CD14-positive monocyte (primary cell): Measurements from ENCODE around the gene CYB5A. TPM values are rescaled to one million over a fixed set of nuclear protein-coding genes. Genes with fewer than 3 reads are reported as not detected.

Source experiments
- DNase-seq, 3 donors: peaks; one replicate each; pipeline ENCODE4 v3.0.0-alpha.2; 2011 to 2022
- H2AFZ ChIP-seq: 2 replicates; pipeline ENCODE4 v1.6.0; 2012; ENCODE audit warnings: mild to moderate bottlenecking, low read depth, low read length, inconsistent platforms; ENCODE audit not compliant: insufficient read depth, poor library complexity, severe bottlenecking
- H3K27ac ChIP-seq, 2 donors: 1 replicate in 1 of 2; 2 replicates in 1 of 2; pipeline ENCODE4 v1.5.1; 2012 to 2013; ENCODE audit warnings: low read length in 2 of 2, control low read depth in 1 of 2, inconsistent platforms in 1 of 2, low read depth in 1 of 2, mild to moderate bottlenecking in 1 of 2
- H3K27me3 ChIP-seq, 2 donors: one replicate each; pipeline versions ENCODE4 v1.6.0 to v1.6.1; 2011 to 2013; ENCODE audit warnings: low read length in 2 of 2; ENCODE audit not compliant: control insufficient read depth in 2 of 2, insufficient read depth in 2 of 2
- H3K36me3 ChIP-seq, 2 donors: replicated peaks in 1 of 2; 1 replicate in 1 of 2; 2 replicates in 1 of 2; pipeline versions ENCODE4 v1.5.1 to v1.6.1; 2012 to 2013; ENCODE audit warnings: low read length in 2 of 2, control low read depth in 1 of 2, inconsistent platforms in 1 of 2, mild to moderate bottlenecking in 1 of 2; ENCODE audit not compliant: insufficient read depth in 2 of 2, control insufficient read depth in 1 of 2
- H3K4me1 ChIP-seq, 2 donors: 1 replicate in 1 of 2; 2 replicates in 1 of 2; pipeline versions ENCODE4 v1.5.1 to v1.6.1; 2012 to 2013; ENCODE audit warnings: low read length in 2 of 2, control low read depth in 1 of 2, inconsistent platforms in 1 of 2, mild to moderate bottlenecking in 1 of 2, moderate library complexity in 1 of 2; ENCODE audit not compliant: insufficient read depth in 2 of 2, control insufficient read depth in 1 of 2
- H3K4me2 ChIP-seq: replicated peaks from 2 replicates; pipeline ENCODE3; 2012; ENCODE audit warnings: low read length, moderate library complexity, mild to moderate bottlenecking; ENCODE audit not compliant: poor library complexity, severe bottlenecking; ENCODE audit errors: extremely low read depth
- H3K4me3 ChIP-seq, 3 experiments: fragments of 200-600 bp in 1 of 3; sonication (generic) in 1 of 3; replicated peaks in 1 of 3; 1 replicate in 2 of 3; 2 replicates in 1 of 3; pipeline ENCODE4 v1.5.1; 2011 to 2013; ENCODE audit warnings: low read length in 3 of 3, mild to moderate bottlenecking in 3 of 3, control low read depth in 2 of 3, low read depth in 2 of 3, inconsistent platforms in 1 of 3, moderate library complexity in 1 of 3
- H3K79me2 ChIP-seq: 2 replicates; pipeline ENCODE4 v1.6.0; 2012; ENCODE audit warnings: mild to moderate bottlenecking, control low read depth, inconsistent platforms, low read length, moderate library complexity; ENCODE audit not compliant: insufficient read depth
- H3K9ac ChIP-seq: 2 replicates; pipeline ENCODE4 v1.6.0; 2017; ENCODE audit warnings: low read length, mild to moderate bottlenecking; ENCODE audit not compliant: insufficient read depth, poor library complexity, severe bottlenecking
- H3K9me3 ChIP-seq, 2 donors: replicated peaks in 1 of 2; 1 replicate in 1 of 2; 2 replicates in 1 of 2; pipeline versions ENCODE4 v1.5.1 to v1.6.1; 2012 to 2013; ENCODE audit warnings: low read length in 2 of 2, control low read depth in 1 of 2; ENCODE audit not compliant: control insufficient read depth in 1 of 2, insufficient read depth in 1 of 2
- H4K20me1 ChIP-seq: 2 replicates; pipeline ENCODE4 v1.6.0; 2012; ENCODE audit warnings: mild to moderate bottlenecking, low read length, control low read depth, moderate library complexity; ENCODE audit not compliant: insufficient read depth
- H3K27ac Mint-ChIP-seq, 7 donors: one replicate each; pipeline ENCODE4 v1.8.0; 2020; ENCODE audit warnings: mild to moderate bottlenecking in 7 of 7, mixed read lengths in 7 of 7, moderate library complexity in 6 of 7, inconsistent platforms in 2 of 7
- H3K27me3 Mint-ChIP-seq, 3 donors: one replicate each; pipeline ENCODE4 v1.8.0; 2021 to 2022; ENCODE audit warnings: low read depth in 3 of 3, mild to moderate bottlenecking in 3 of 3, mixed read lengths in 3 of 3, moderate library complexity in 3 of 3, inconsistent platforms in 1 of 3
- H3K36me3 Mint-ChIP-seq, 2 donors: one replicate each; pipeline ENCODE4 v1.8.0; 2020; ENCODE audit warnings: mixed read lengths in 2 of 2, inconsistent platforms in 1 of 2, mild to moderate bottlenecking in 1 of 2
- H3K4me1 Mint-ChIP-seq: one replicate; pipeline ENCODE4 v1.8.0; 2020; ENCODE audit warnings: mild to moderate bottlenecking, mixed read lengths
- H3K4me3 Mint-ChIP-seq, 2 donors: one replicate each; pipeline ENCODE4 v1.8.0; 2020; ENCODE audit warnings: mild to moderate bottlenecking in 2 of 2, mixed read lengths in 2 of 2, moderate library complexity in 1 of 2
- H3K9me3 Mint-ChIP-seq, 7 donors: one replicate each; pipeline ENCODE4 v1.8.0; 2020 to 2022; ENCODE audit warnings: mixed read lengths in 7 of 7, mild to moderate bottlenecking in 6 of 7, moderate library complexity in 6 of 7, inconsistent platforms in 2 of 7
- WGBS: methylation state at CpG from one replicate; pipeline ENCODE4 v1.1.5; 2013; ENCODE audit warnings: missing lambda C conversion rate; ENCODE audit not compliant: insufficient coverage; 5-methylcytosine and 5-hydroxymethylcytosine counted together
- intact Hi-C, 2 donors: fragments of 100-400 bp; cut with micrococcal nuclease; formaldehyde crosslinking; loops; one replicate each; pipeline versions ENCODE4 v1.15.0 to v1.15.1; 2023
- polyA plus RNA-seq, 3 donors: library from polyadenylated mRNA; depleted of rRNA in 1 of 3; unstranded in 2 of 3; stranded (reverse) in 1 of 3; fragments of 300-500 nt in 2 of 3; fragments of >200 nt in 1 of 3; fragmentation: Illumina TruSeq in 2 of 3; gene quantifications; 1 replicate in 2 of 3; 2 replicates in 1 of 3; pipeline ENCODE4 v1.2.3, GENCODE V29; 2012 to 2021
- TF ChIP-seq, protein P1 (sequence below): fragments of 200-600 bp; IDR thresholded peaks from one replicate; pipeline ENCODE4 v1.8.0; 2022; ENCODE audit warnings: antibody characterized with exemption, mild to moderate bottlenecking

CYB5A gene
- polyA plus RNA-seq, 3 donors: 19.0 to 27.6 (median 22.4) TPM

DNA sequence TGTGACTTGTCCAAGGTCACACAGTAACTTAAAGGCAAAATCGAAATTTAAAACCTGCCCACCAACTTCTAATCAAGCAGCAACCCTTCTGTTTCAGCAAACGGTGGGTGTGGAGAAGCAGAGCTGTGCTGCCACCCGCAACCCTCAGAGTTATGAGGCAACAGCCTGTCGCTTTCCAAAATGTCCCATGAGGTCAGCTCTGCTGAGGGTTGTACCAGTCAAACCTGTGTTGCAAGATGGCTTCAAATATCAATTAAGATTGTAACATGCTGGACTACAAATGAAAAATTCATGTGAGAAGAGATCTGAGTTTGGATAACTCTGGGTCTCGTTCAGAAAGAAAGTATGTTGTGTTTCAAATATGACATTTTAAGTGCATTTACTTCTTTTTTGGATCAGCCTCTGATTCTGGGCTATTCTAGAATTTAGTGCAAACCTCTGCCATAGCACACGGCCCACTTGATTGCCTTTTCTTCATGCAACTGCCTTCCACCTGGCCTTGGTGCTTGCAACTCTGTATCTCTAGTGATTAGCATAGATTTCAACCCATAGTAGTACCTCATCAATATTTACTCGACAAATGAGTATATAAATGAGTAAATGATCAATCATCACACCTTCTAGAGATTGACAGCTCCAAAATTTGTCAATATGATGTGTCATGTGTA is 74.2 kb downstream of the CYB5A start:
- Histone ChIP-seq H3K9me3 (no peaks in the 10 kb centered on the region), H3K36me3 (no peaks in the 10 kb centered on the region), H3K4me2 (no peak overlapping the region), H3K4me3 (no peak overlapping the region), H3K27me3 (no peaks in the 10 kb centered on the region), H3K9ac (no peak overlapping the region), H3K4me1 (no peaks in the 10 kb centered on the region), H3K79me2 (no peaks in the 10 kb centered on the region), H3K27ac (no peak overlapping the region), H4K20me1 (no peaks in the 10 kb centered on the region), H2AFZ (no peak overlapping the region)
- H3K36me3 Mint-ChIP-seq: no peaks in the 10 kb centered on the region
- H3K4me3 Mint-ChIP-seq: no peak overlapping the region
- peaks cover 4 to 11% (median 5%) of the 10 kb centered on the region in 7 donors for H3K9me3 Mint-ChIP-seq
- WGBS: 72% methylated on average over 4 of the region's 7 CpGs
- H3K4me1 Mint-ChIP-seq: no peaks in the 10 kb centered on the region
- intact Hi-C loops: loop anchor here in 1 of 2 donors (5.0 kb wide), 1 partner anchor 50 kb away; no protein-coding TSS in a partner anchor
- H3K27me3 Mint-ChIP-seq: peaks cover 0 to 4% (median 3%) of the 10 kb centered on the region in 3 donors
- TF ChIP-seq, protein P1, sequence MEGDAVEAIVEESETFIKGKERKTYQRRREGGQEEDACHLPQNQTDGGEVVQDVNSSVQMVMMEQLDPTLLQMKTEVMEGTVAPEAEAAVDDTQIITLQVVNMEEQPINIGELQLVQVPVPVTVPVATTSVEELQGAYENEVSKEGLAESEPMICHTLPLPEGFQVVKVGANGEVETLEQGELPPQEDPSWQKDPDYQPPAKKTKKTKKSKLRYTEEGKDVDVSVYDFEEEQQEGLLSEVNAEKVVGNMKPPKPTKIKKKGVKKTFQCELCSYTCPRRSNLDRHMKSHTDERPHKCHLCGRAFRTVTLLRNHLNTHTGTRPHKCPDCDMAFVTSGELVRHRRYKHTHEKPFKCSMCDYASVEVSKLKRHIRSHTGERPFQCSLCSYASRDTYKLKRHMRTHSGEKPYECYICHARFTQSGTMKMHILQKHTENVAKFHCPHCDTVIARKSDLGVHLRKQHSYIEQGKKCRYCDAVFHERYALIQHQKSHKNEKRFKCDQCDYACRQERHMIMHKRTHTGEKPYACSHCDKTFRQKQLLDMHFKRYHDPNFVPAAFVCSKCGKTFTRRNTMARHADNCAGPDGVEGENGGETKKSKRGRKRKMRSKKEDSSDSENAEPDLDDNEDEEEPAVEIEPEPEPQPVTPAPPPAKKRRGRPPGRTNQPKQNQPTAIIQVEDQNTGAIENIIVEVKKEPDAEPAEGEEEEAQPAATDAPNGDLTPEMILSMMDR: no peak
- DNase-seq: no peak
- H3K27ac Mint-ChIP-seq: no peak overlapping the region

DNA sequence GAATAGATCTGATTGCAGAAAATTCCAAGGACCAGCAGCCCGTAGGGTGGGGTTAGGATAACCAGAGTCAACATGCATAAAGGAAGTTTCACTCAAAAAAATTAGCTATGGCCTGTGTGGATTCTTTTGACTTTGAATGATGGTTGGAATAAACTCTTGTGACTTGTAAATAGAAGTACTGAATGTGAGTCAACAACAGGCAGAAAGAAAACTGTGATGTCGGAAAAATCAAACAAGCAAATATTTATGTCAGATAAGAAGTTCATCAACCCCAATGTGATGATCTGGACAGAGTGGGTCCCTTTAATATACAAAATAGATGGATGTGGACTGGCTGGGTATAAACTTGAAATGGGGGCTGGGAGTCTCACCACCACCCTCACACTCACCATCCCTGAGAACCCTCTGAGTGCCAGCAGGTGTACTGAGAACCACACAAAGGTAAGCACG is 75.1 kb downstream of the CYB5A start:
- Mint-ChIP-seq H3K27me3 (peaks cover 0 to 6% (median 3%) of the 10 kb centered on the region in 3 donors), H3K9me3 (peaks cover 2 to 11% (median 6%) of the 10 kb centered on the region in 7 donors), H3K4me1 (no peaks in the 10 kb centered on the region), H3K36me3 (no peaks in the 10 kb centered on the region), H3K4me3 (no peak overlapping the region), H3K27ac (no peak overlapping the region)
- H3K36me3 ChIP-seq: no peaks in the 10 kb centered on the region
- H2AFZ ChIP-seq: no peak overlapping the region
- H3K9ac ChIP-seq: no peak overlapping the region
- no peaks in the 10 kb centered on the region for H3K4me1 ChIP-seq
- DNase-seq: no peak
- H3K4me2 ChIP-seq: no peak overlapping the region
- TF ChIP-seq, protein P1: no peak
- H4K20me1 ChIP-seq: no peaks in the 10 kb centered on the region
- no peak overlapping the region for H3K4me3 ChIP-seq
- H3K27ac ChIP-seq: no peak overlapping the region
- H3K79me2 ChIP-seq: no peaks in the 10 kb centered on the region
- WGBS: 78% methylated on average over 1 of the region's 3 CpGs
- H3K27me3 ChIP-seq: no peaks in the 10 kb centered on the region
- no peaks in the 10 kb centered on the region for H3K9me3 ChIP-seq
- intact Hi-C loops: loop anchor here in 1 of 2 donors (5.0 kb wide), 1 partner anchor 51 kb away; no protein-coding TSS in a partner anchor
